ENCODE measurements around the gene CNN2.

The CNN2 gene

DNA sequence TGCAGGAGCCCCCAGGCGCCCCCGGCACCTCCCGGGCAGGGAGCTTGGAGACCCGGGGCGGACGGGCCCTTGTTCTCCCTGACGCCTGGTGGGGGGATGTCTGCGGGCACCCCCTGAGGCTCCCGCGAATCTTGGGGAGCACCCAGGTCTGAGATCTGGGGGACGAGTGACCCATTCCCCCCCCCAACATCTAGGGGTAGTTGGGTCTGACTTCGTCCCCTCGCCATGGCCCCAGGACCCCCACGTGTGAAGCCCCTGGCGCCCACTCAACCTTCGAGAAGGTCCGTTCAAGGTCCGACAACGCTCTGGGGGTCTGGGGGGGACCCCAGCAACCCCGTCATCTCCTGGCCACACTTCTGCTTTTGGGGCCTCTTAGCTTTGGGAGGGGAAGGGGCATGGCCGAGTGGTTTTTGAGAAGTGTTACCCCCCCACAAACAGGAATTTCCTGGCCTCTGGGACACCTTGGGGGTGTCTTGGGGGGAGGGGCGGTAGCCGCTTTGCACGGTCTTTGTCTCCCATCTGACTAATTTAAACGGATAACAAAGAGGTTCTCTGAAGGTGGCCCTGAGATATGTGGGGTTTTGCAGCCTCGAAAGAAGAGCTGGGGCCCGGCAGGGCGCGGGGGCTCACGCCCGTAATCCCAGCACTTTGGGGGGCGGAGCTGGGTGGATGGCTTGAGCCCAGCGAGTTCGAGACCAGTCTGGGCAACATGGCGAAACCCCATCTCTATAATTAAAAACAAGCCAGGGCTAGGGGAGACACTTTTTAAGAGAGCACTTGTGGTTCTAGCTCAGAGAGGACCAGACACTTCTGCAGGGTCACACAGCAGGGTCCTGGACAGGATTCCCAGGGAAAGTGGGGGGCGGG is 608 bp downstream of the CNN2 start:
- no peak for FAIRE-seq
- no peak for DNase-seq (ENCODE audit: insufficient read length, low spot score)

DNA sequence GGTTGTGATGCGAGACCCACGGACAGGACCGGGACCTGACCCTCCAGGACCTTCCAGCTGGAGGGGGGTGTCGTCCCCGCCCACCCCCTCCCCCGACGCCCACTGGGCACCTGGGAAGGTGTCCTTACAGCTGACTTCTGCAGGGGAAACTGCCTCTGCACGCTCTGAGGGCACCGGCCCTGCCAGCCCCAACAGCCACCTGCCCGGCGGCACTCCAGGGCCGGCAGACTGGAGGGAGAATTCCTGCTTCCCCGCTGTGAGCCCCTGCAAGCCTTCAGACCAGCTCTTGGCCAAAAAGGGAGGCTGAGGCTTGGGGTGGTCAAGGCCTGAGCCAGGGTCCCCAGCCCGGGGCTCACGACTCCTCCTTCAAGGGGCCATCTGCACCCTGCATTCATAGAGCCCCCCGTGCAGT is 1.2 kb downstream of the CNN2 start:
- no peak for DNase-seq (ENCODE audit: insufficient read length, low spot score)
- no peak for FAIRE-seq
- TF ChIP-seq, protein P1, sequence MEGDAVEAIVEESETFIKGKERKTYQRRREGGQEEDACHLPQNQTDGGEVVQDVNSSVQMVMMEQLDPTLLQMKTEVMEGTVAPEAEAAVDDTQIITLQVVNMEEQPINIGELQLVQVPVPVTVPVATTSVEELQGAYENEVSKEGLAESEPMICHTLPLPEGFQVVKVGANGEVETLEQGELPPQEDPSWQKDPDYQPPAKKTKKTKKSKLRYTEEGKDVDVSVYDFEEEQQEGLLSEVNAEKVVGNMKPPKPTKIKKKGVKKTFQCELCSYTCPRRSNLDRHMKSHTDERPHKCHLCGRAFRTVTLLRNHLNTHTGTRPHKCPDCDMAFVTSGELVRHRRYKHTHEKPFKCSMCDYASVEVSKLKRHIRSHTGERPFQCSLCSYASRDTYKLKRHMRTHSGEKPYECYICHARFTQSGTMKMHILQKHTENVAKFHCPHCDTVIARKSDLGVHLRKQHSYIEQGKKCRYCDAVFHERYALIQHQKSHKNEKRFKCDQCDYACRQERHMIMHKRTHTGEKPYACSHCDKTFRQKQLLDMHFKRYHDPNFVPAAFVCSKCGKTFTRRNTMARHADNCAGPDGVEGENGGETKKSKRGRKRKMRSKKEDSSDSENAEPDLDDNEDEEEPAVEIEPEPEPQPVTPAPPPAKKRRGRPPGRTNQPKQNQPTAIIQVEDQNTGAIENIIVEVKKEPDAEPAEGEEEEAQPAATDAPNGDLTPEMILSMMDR (IDR thresholded peaks at IDR 0.05; ENCODE audit: insufficient read depth, missing control alignments), result no peak

More for the DNA sequence above, 608 bp downstream of the CNN2 start:
- TF ChIP-seq, protein P1 (IDR thresholded peaks at IDR 0.05; ENCODE audit: insufficient read depth, missing control alignments), result no peak

GRCh38 chr19:1028062-1028926 is 1.9 kb downstream of the CNN2 start:
- TF ChIP-seq, protein P1 (IDR thresholded peaks at IDR 0.05; ENCODE audit: insufficient read depth, missing control alignments), result no peak
- no peak for FAIRE-seq
- no peak for DNase-seq (ENCODE audit: insufficient read length, low spot score)

DNA sequence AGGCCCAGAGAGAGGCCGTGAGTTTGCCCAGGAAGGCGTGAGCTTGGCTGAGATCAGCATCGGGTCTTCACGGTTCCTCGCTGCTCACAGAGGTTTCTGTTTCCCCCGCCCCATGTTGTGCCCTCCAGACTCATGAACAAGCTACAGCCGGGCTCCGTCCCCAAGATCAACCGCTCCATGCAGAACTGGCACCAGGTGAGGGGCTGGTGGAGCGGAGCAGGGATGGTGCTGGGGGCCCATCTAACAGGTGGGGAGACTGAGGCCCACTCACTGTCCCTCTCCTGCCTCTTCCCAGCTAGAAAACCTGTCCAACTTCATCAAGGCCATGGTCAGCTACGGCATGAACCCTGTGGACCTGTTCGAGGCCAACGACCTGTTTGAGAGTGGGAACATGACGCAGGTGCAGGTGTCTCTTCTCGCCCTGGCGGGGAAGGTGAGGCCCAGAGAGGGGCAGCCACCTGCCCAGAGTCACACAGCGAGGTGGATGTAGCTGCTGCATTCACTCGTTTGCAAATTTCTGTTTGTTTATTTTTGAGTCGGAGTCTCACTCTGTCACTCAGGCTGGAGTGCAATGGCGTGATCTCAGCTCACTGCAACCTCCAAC is 6.0 kb downstream of the CNN2 start:
- no peak for DNase-seq (ENCODE audit: insufficient read length, low spot score)
- FAIRE-seq, result no peak
- TF ChIP-seq, protein P1 (IDR thresholded peaks at IDR 0.05; ENCODE audit: insufficient read depth, missing control alignments), result no peak

DNA sequence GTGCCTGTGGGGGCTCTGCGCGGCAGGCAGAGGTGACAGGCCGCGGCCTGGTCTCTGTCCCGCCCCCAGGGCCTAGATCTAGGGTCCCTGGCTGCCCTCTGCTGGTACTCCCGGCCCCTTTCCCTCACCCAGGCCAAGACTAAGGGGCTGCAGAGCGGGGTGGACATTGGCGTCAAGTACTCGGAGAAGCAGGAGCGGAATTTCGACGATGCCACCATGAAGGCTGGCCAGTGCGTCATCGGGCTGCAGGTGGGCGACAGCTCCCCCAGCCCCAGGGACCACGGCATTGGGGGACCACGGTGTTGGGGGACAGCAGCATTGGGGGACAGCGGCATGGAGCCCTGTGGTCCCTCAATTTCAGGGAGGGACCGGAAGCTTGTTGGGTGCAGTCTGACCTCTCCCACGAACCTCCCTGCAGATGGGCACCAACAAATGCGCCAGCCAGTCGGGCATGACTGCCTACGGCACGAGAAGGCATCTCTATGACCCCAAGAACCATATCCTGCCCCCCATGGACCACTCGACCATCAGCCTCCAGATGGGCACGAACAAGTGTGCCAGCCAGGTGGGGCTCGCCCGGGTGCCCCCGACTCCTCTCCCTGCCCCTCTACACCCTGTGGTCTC is 9.7 kb downstream of the CNN2 start:
- FAIRE-seq, result no peak
- DNase-seq (ENCODE audit: insufficient read length, low spot score), result no peak
- TF ChIP-seq, protein P1 (IDR thresholded peaks at IDR 0.05; ENCODE audit: insufficient read depth, missing control alignments), result peak; percentile 11

DNA sequence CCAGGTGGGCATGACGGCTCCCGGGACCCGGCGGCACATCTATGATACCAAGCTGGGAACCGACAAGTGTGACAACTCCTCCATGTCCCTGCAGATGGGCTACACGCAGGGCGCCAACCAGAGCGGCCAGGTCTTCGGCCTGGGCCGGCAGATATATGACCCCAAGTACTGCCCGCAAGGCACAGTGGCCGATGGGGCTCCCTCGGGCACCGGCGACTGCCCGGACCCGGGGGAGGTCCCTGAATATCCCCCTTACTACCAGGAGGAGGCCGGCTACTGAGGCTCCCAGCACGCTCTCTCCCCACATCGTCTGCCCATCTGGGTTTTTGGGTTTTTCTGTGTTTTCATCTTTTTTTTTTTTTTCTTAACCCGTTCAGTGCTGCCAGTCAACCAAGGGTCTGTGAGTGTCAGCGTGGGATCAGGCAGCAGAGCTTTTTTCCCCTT is 11.2 kb downstream of the CNN2 start:
- TF ChIP-seq, protein P1 (IDR thresholded peaks at IDR 0.05; ENCODE audit: insufficient read depth, missing control alignments), result no peak
- DNase-seq (ENCODE audit: insufficient read length, low spot score) (no peak), FAIRE-seq (no peak)
